GM21576 (cell line): ENCODE data around the gene BPGM.
A peak's percentile ranks its signal among the peaks of the same experiment; 100 is the strongest.
"Not testable (repeated sequence)": the region's sequence is repeated elsewhere in the genome, so short reads cannot be mapped to it uniquely, and the experiment has no call there.

Experiments
- ATAC-seq: cut with Tn5 transposase; IDR thresholded peaks from one replicate; pipeline ENCODE4 v1.9.1; 2021; ENCODE audit warnings: mild to moderate bottlenecking, moderate library complexity; ENCODE audit not compliant: unreplicated experiment

BPGM gene

DNA sequence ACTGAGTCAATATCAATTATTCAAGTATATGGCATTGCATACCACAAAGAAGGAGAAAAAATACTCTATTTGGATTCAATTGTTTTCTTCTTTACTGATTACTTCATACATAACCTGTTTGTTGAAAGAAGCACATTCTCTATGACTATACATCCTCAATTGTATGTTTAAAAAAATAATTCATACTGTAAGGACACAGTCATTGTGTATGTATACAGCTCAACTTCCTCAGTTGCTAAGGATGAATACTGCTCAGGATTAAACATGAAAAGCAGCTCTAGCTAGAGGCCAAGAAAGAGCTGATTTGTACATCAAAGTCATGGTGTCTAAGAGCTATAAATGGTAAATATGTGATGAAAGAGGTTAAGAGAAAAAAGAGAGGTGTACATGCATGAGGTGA, 15.8 kb upstream of the BPGM start:
- no peak for ATAC-seq

GRCh38 chr7:134632052-134632451, 14.6 kb upstream of the BPGM start:
- ATAC-seq = no peak

- no peak for ATAC-seq
Observed at GRCh38 chr7:134632937-134633540, 13.6 kb upstream of the BPGM start.

GRCh38 chr7:134636008-134636449, 10.6 kb upstream of the BPGM start:
- ATAC-seq = peak; percentile 90

- ATAC-seq = no peak
Observed at GRCh38 chr7:134637441-134637840, 9.2 kb upstream of the BPGM start.

DNA sequence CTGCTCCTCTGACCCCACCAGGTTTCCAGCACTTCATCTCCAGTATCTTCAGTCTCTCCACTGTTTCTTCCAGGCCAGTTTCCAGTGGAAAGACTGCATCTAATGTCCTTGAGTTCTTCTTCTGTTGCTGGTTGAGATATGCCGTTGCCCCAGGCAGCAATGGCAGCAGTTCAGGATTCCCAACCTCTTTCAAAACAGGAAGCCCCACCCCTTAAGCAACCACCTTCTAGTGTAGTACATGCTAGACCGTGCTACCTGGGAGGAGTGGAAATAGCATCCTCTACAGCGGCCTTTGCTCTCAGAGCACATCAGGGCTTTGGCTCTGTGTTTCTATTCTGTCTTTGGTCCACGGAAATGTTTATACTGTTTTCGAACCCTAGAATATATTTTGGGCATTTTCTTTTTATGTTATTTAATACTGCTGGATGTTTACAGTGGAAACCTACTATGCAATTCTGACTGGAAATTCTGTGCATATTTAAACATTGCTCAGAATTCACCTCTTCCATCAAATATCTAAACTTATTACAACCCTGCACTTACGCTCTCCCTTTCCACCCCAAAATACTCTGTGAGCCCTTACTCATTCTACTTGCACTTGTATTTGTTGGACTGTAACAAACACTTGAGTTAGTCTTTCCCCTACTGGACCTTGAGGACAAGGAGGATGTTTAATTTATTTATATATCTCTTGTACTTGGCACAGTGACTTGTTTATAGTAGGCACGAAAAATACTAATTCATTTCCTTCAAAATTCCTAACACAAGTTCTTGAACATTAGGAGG, 8.5 kb upstream of the BPGM start:
- no peak for ATAC-seq

GRCh38 chr7:134639061-134639460, 7.6 kb upstream of the BPGM start:
- no peak for ATAC-seq

- ATAC-seq = no peak
Observed at GRCh38 chr7:134639683-134640279, 6.9 kb upstream of the BPGM start.

GRCh38 chr7:134640842-134641715, 5.6 kb upstream of the BPGM start:
- ATAC-seq = no peak

GRCh38 chr7:134641981-134642380, 4.7 kb upstream of the BPGM start:
- not testable (repeated sequence) for ATAC-seq

DNA sequence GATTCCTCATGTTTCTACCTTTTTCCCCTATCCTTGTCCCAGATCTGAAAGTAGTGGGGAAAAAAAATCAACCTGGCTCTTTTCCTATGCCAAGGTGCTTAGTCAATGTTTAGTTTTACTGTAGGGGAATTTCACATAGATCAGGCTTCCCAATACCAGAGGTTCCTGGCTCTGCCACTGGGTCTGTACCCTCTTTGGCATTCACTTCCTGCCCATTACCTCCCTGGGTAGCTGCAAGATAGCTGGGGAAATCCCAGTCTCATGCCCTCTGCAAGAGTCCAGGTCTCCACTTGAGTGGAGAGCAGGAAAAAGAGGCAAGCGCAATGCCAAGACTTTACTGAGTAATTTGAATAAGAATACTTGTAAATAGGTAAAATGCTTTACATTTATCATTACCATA, 3.5 kb upstream of the BPGM start:
- no peak for ATAC-seq

- ATAC-seq = no peak
Observed at GRCh38 chr7:134645478-134645877, 1.2 kb upstream of the BPGM start.

GRCh38 chr7:134645935-134646334, 718 bp upstream of the BPGM start:
- no peak for ATAC-seq

DNA sequence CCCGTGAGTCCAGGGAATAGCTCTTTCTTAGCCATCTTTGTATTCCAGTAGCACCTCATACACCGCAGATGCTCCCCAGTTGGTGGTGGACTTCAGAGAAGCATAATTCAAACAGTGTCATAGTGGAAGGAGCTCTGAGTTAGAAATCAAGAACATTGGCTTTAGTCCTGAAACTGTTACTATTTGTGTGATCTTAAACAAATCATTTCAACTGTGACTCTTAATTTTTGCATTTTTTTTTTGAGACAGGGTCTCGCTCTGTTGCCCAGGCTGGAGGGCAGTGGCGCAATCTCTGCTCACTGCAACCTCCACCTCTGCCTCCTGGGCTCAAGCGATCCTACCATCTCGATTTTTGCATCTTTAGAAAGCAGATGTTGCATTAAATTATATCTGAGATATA, 1.8 kb downstream of the BPGM start:
- no peak for ATAC-seq

GRCh38 chr7:134649226-134649775, 2.6 kb downstream of the BPGM start:
- ATAC-seq = no peak

DNA sequence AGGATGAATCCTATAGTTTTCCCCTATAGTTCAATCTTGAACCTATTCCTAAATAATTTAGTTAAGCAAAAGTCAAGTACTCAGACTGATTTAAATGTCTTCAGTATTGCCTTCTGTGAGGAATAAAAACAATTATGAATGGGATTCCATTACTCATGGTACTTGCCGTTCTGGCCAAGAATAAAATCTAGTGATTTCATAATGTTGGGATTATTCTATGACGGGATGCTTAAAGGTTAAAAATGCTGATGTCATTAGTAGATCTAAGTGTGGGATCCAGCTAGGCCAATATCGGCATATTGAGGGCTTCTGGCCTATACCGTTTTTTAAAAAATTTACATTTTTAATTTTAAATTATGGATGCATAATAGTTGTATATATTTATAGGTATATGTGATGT, 5.3 kb downstream of the BPGM start:
- ATAC-seq = no peak

DNA sequence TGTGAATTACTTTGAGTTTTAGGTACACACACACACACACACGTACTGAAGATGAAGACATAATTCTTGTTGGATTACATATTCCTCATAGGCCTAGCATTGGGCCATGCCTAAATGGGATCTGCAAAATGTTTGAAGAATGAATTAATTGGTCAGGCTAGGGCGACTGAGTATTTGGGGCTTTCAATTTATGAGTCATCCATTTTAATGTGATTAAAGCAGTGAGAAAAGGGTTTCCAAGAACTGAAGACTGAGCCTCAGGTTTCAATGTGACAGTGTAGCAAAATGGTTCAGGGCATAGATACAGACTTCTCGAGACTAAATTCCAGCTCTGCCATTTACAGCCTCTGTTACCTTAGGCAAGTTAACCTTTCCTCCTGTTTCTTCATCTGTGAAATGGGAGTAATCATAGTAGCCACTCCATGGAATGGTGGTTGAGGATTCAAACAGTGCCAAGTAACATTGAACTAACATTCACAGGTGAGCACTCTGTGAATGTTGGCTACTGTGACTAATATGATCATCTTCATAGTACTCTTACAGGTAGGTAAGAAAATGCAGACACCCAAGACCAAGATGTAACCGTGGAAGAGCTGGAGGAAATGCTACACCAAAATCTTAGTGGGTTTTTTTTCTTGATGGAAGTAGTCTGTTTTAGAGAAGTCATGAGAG, 7.6 kb downstream of the BPGM start:
- ATAC-seq = no peak

DNA sequence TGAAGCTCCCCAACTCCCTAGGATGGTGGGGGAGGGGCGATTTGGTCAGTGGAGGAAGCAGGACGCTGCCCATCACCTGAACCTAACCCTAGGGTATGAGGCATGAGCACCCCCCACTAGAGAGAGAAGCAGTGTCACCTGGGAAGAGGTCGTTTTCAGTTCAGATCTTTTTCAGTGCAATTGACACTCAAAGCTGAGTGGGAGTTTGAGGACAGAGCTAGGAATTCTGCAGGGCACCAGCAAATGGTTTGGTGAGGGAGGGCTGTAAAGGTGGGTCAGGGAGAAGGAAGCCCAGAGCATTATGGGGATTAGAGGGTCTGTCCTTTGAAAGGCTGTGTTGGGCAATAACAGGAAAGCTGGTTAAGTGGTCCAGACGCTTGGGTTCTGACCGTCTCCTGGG, 10.9 kb downstream of the BPGM start:
- ATAC-seq = no peak

- ATAC-seq = no peak
Observed at GRCh38 chr7:134660242-134660785, 13.7 kb downstream of the BPGM start.

GRCh38 chr7:134660961-134661376, 14.3 kb downstream of the BPGM start:
- no peak for ATAC-seq
